ENCODE results near the gene ADAMTS12.

GRCh38 chr5:33611877-33612276 is 279.9 kb downstream of the ADAMTS12 start:
- TF ChIP-seq EZH2 (IDR thresholded peaks at IDR 0.05; ENCODE audit: low read length), result no peak
- TF ChIP-seq, protein P1, sequence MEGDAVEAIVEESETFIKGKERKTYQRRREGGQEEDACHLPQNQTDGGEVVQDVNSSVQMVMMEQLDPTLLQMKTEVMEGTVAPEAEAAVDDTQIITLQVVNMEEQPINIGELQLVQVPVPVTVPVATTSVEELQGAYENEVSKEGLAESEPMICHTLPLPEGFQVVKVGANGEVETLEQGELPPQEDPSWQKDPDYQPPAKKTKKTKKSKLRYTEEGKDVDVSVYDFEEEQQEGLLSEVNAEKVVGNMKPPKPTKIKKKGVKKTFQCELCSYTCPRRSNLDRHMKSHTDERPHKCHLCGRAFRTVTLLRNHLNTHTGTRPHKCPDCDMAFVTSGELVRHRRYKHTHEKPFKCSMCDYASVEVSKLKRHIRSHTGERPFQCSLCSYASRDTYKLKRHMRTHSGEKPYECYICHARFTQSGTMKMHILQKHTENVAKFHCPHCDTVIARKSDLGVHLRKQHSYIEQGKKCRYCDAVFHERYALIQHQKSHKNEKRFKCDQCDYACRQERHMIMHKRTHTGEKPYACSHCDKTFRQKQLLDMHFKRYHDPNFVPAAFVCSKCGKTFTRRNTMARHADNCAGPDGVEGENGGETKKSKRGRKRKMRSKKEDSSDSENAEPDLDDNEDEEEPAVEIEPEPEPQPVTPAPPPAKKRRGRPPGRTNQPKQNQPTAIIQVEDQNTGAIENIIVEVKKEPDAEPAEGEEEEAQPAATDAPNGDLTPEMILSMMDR (optimal IDR thresholded peaks at IDR 0.05 in 1 of 3, IDR thresholded peaks at IDR 0.05 in 1 of 3, conservative IDR thresholded peaks at IDR 0.05 in 1 of 3; ENCODE audit: extremely low read depth in 1 of 3, insufficient read depth in 2 of 3, low read length in 3 of 3), result no peak
